Stomach (tissue), 4 donors: ENCODE measurements around the gene SMIM1.

Experiments
- EP300 ChIP-seq: sonication (generic); formaldehyde crosslinking; IDR thresholded peaks from one replicate; pipeline ENCODE4 v1.6.1; 2017; ENCODE audit warnings: antibody characterized with exemption
- POLR2AphosphoS5 ChIP-seq, 3 donors: sonication (generic); formaldehyde crosslinking; IDR thresholded peaks; one replicate each; pipeline ENCODE4 v1.6.1; 2016; ENCODE audit warnings: antibody characterized with exemption in 3 of 3
- TF ChIP-seq, protein P1 (sequence below), 7 experiments: fragments of 450-650 bp in 4 of 7; fragments of 200-600 bp in 3 of 7; sonication (generic) in 3 of 7; IDR thresholded peaks; one replicate each; pipeline ENCODE4 v1.5.1; 2016 to 2019; ENCODE audit warnings: antibody characterized with exemption in 7 of 7, control low read depth in 2 of 7, mild to moderate bottlenecking in 1 of 7

GRCh38 chr1:3774276-3774945 is 1.9 kb downstream of the SMIM1 start:
- TF ChIP-seq POLR2AphosphoS5 (IDR thresholded peaks at IDR 0.05) (no peak), EP300 (no peak)
- TF ChIP-seq, protein P1, sequence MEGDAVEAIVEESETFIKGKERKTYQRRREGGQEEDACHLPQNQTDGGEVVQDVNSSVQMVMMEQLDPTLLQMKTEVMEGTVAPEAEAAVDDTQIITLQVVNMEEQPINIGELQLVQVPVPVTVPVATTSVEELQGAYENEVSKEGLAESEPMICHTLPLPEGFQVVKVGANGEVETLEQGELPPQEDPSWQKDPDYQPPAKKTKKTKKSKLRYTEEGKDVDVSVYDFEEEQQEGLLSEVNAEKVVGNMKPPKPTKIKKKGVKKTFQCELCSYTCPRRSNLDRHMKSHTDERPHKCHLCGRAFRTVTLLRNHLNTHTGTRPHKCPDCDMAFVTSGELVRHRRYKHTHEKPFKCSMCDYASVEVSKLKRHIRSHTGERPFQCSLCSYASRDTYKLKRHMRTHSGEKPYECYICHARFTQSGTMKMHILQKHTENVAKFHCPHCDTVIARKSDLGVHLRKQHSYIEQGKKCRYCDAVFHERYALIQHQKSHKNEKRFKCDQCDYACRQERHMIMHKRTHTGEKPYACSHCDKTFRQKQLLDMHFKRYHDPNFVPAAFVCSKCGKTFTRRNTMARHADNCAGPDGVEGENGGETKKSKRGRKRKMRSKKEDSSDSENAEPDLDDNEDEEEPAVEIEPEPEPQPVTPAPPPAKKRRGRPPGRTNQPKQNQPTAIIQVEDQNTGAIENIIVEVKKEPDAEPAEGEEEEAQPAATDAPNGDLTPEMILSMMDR (IDR thresholded peaks at IDR 0.05), result no peak
